Astrocyte (in vitro differentiated cells and primary cell): ENCODE results near the gene NAIF1. TPM values are rescaled to one million over a fixed set of nuclear protein-coding genes. Genes with fewer than 3 reads are reported as not detected.

Experiments
- DNase-seq: peaks from one replicate; pipeline ENCODE4 v3.0.0-alpha.2; 2010; ENCODE audit warnings: low read depth
- FAIRE-seq: peaks from 2 replicates; lab custom pipeline; 2011; peaks lifted over from hg19 to GRCh38; lab: Jason Lieb, UNC
- H2AFZ ChIP-seq: 2 replicates; pipeline ENCODE4 v1.6.0; 2012; ENCODE audit warnings: low read depth, low read length, inconsistent platforms
- H3K27ac ChIP-seq: 2 replicates; pipeline ENCODE4 v1.5.1; 2011; ENCODE audit warnings: low read depth, low read length, inconsistent platforms
- H3K27me3 ChIP-seq: 2 replicates; pipeline ENCODE4 v1.6.0; 2011; ENCODE audit warnings: low read length, inconsistent platforms; ENCODE audit not compliant: insufficient read depth
- H3K36me3 ChIP-seq: 2 replicates; pipeline ENCODE4 v1.5.1; 2011; ENCODE audit warnings: low read length, inconsistent platforms; ENCODE audit not compliant: insufficient read depth
- H3K4me1 ChIP-seq: 2 replicates; pipeline ENCODE4 v1.5.1; 2011; ENCODE audit warnings: low read length, inconsistent platforms; ENCODE audit not compliant: insufficient read depth
- H3K4me2 ChIP-seq: 2 replicates; pipeline ENCODE4 v1.6.0; 2012; ENCODE audit warnings: low read length, inconsistent platforms
- H3K4me3 ChIP-seq: 2 replicates; pipeline ENCODE4 v1.5.1; 2011; ENCODE audit warnings: low read depth, mild to moderate bottlenecking, low read length, inconsistent platforms; ENCODE audit not compliant: insufficient read depth
- H3K79me2 ChIP-seq: 2 replicates; pipeline ENCODE4 v1.6.0; 2012; ENCODE audit warnings: mild to moderate bottlenecking, low read length, inconsistent platforms; ENCODE audit not compliant: insufficient read depth
- H3K9ac ChIP-seq: 2 replicates; pipeline ENCODE4 v1.6.0; 2012; ENCODE audit warnings: mild to moderate bottlenecking, low read length, inconsistent platforms
- H3K9me3 ChIP-seq: 2 replicates; pipeline ENCODE4 v1.5.1; 2012; ENCODE audit warnings: low read depth, mild to moderate bottlenecking, low read length, inconsistent platforms; ENCODE audit not compliant: insufficient read depth
- H4K20me1 ChIP-seq: 2 replicates; pipeline ENCODE4 v1.6.0; 2012; ENCODE audit warnings: low read length, inconsistent platforms; ENCODE audit not compliant: insufficient read depth
- H3K27ac Mint-ChIP-seq: one replicate; pipeline ENCODE4 v1.8.0; 2021; ENCODE audit warnings: mild to moderate bottlenecking, mixed read lengths; ENCODE audit not compliant: unreplicated experiment
- H3K27me3 Mint-ChIP-seq: one replicate; pipeline ENCODE4 v1.8.0; 2021; ENCODE audit warnings: low read depth, mixed read lengths; ENCODE audit not compliant: unreplicated experiment
- H3K36me3 Mint-ChIP-seq: one replicate; pipeline ENCODE4 v1.8.0; 2021; ENCODE audit warnings: low read depth, mixed read lengths; ENCODE audit not compliant: unreplicated experiment
- H3K4me1 Mint-ChIP-seq: one replicate; pipeline ENCODE4 v1.8.0; 2021; ENCODE audit warnings: low read depth, mixed read lengths; ENCODE audit not compliant: unreplicated experiment
- H3K4me3 Mint-ChIP-seq: one replicate; pipeline ENCODE4 v1.8.0; 2021; ENCODE audit warnings: mild to moderate bottlenecking, moderate library complexity, mixed read lengths; ENCODE audit not compliant: unreplicated experiment
- H3K9me3 Mint-ChIP-seq: one replicate; pipeline ENCODE4 v1.8.0; 2021; ENCODE audit warnings: mild to moderate bottlenecking, mixed read lengths; ENCODE audit not compliant: unreplicated experiment
- CTCF ChIP-seq: IDR thresholded peaks from 2 replicates; pipeline ENCODE4 v1.5.1; 2011; ENCODE audit warnings: low read depth, mild to moderate bottlenecking, inconsistent platforms, low read length, moderate library complexity; ENCODE audit not compliant: insufficient read depth
- EZH2 ChIP-seq: IDR thresholded peaks from 2 replicates; pipeline ENCODE4 v1.6.1; 2012; ENCODE audit warnings: mild to moderate bottlenecking, low read length, inconsistent platforms; ENCODE audit not compliant: insufficient read depth
- total RNA-seq: library from RNA; stranded (reverse); gene quantifications from 2 replicates; pipeline ENCODE4 v1.2.1, GENCODE V29; 2021

The NAIF1 gene
- total RNA-seq, 1 donor from 2014 or later, result 10.2 TPM

- H3K9me3 Mint-ChIP-seq, result no peaks in the 10 kb centered on the region
- DNase-seq (no peak), FAIRE-seq (no peak)
- Histone ChIP-seq H3K9ac (no peak overlapping the region), H3K79me2 (no peaks in the 10 kb centered on the region), H2AFZ (no peak overlapping the region), H3K27ac (no peak overlapping the region), H3K4me3 (no peak overlapping the region), H4K20me1 (no peaks in the 10 kb centered on the region), H3K4me1 (no peaks in the 10 kb centered on the region), H3K4me2 (no peak overlapping the region), H3K27me3 (no peaks in the 10 kb centered on the region), H3K9me3 (no peaks in the 10 kb centered on the region), H3K36me3 (no peaks in the 10 kb centered on the region)
- H3K4me3 Mint-ChIP-seq, result no peak overlapping the region
- H3K27me3 Mint-ChIP-seq, result peaks cover 6% of the 10 kb centered on the region
- H3K36me3 Mint-ChIP-seq, result peaks cover 1% of the 10 kb centered on the region
- H3K27ac Mint-ChIP-seq, result no peak overlapping the region
- TF ChIP-seq EZH2 (no peak), CTCF (no peak)
- peaks cover 4% of the 10 kb centered on the region for H3K4me1 Mint-ChIP-seq
Observed at GRCh38 chr9:128055344-128056040, 11.6 kb downstream of the NAIF1 start.

GRCh38 chr9:128054087-128054486 lies 13.0 kb downstream of the NAIF1 start:
- Mint-ChIP-seq H3K9me3 (no peaks in the 10 kb centered on the region), H3K36me3 (peaks cover 1% of the 10 kb centered on the region), H3K27ac (peak overlapping the region; percentile 24), H3K4me3 (no peak overlapping the region), H3K4me1 (peaks cover 4% of the 10 kb centered on the region), H3K27me3 (peaks cover 6% of the 10 kb centered on the region)
- FAIRE-seq (no peak), DNase-seq (no peak)
- no peaks in the 10 kb centered on the region for H3K9me3 ChIP-seq
- no peaks in the 10 kb centered on the region for H4K20me1 ChIP-seq
- H3K4me2 ChIP-seq, result no peak overlapping the region
- H3K9ac ChIP-seq, result no peak overlapping the region
- H3K27me3 ChIP-seq, result no peaks in the 10 kb centered on the region
- no peaks in the 10 kb centered on the region for H3K36me3 ChIP-seq
- no peak overlapping the region for H3K4me3 ChIP-seq
- no peaks in the 10 kb centered on the region for H3K79me2 ChIP-seq
- TF ChIP-seq EZH2, result no peak
- no peak for TF ChIP-seq CTCF
- no peaks in the 10 kb centered on the region for H3K4me1 ChIP-seq
- no peak overlapping the region for H2AFZ ChIP-seq
- H3K27ac ChIP-seq, result no peak overlapping the region

GRCh38 chr9:128053560-128053959 lies 13.6 kb downstream of the NAIF1 start:
- Histone ChIP-seq H3K4me1 (no peaks in the 10 kb centered on the region), H3K9me3 (no peaks in the 10 kb centered on the region), H3K36me3 (no peaks in the 10 kb centered on the region), H3K9ac (no peak overlapping the region), H3K4me2 (no peak overlapping the region), H3K27me3 (no peaks in the 10 kb centered on the region), H3K79me2 (no peaks in the 10 kb centered on the region), H3K4me3 (no peak overlapping the region), H4K20me1 (no peaks in the 10 kb centered on the region), H3K27ac (no peak overlapping the region), H2AFZ (no peak overlapping the region)
- H3K27ac Mint-ChIP-seq, result no peak overlapping the region
- H3K27me3 Mint-ChIP-seq, result peaks cover 6% of the 10 kb centered on the region
- H3K4me1 Mint-ChIP-seq, result peaks cover 4% of the 10 kb centered on the region
- peaks cover 1% of the 10 kb centered on the region for H3K36me3 Mint-ChIP-seq
- no peak overlapping the region for H3K4me3 Mint-ChIP-seq
- TF ChIP-seq EZH2, result no peak
- TF ChIP-seq CTCF, result no peak
- DNase-seq, result no peak
- no peak for FAIRE-seq
- H3K9me3 Mint-ChIP-seq, result no peaks in the 10 kb centered on the region
